Gastroesophageal sphincter (tissue), 4 donors: ENCODE data around the gene RINL. TPM values are rescaled to one million over a fixed set of nuclear protein-coding genes. Genes with fewer than 3 reads are reported as not detected.

Source experiments
- ATAC-seq: fragments of 150-250 bp; one replicate; pipeline ENCODE4 v1.9.1; 2016; ENCODE audit warnings: mild to moderate bottlenecking, moderate library complexity
- H3K27ac ChIP-seq, 4 donors: fragments of 200-600 bp; sonication (generic) in 3 of 4; 1 replicate in 3 of 4; 2 replicates in 1 of 4; pipeline ENCODE4 v1.5.1; 2016 to 2019
- H3K27me3 ChIP-seq: fragments of 200-600 bp; sonication (generic); one replicate; pipeline ENCODE4 v1.5.1; 2019
- H3K36me3 ChIP-seq, 2 donors: fragments of 200-600 bp; sonication (generic); one replicate each; pipeline ENCODE4 v1.5.1; 2019; ENCODE audit warnings: control low read depth in 1 of 2
- H3K4me1 ChIP-seq, 3 donors: fragments of 200-600 bp; sonication (generic); 1 replicate in 2 of 3; 2 replicates in 1 of 3; pipeline ENCODE4 v1.5.1; 2016 to 2019; ENCODE audit warnings: control low read depth in 2 of 3
- H3K4me3 ChIP-seq, 2 donors: fragments of 200-600 bp; sonication (generic); one replicate each; pipeline ENCODE4 v1.5.1; 2019; ENCODE audit warnings: mild to moderate bottlenecking in 1 of 2, moderate library complexity in 1 of 2
- H3K9me3 ChIP-seq, 3 donors: fragments of 200-600 bp; sonication (generic); one replicate each; pipeline ENCODE4 v1.5.1; 2017 to 2019; ENCODE audit warnings: control low read depth in 2 of 3
- CTCF ChIP-seq, 4 experiments: fragments of 200-600 bp in 2 of 4; fragments of 450-650 bp in 2 of 4; sonication (generic) in 1 of 4; IDR thresholded peaks; one replicate each; pipeline ENCODE4 v1.5.1; 2017 to 2019; ENCODE audit warnings: antibody characterized with exemption in 4 of 4, mild to moderate bottlenecking in 2 of 4, moderate library complexity in 2 of 4
- POLR2A ChIP-seq, 2 donors: fragments of 450-650 bp; IDR thresholded peaks; one replicate each; pipeline ENCODE4 v1.6.1; 2017; ENCODE audit warnings: antibody characterized with exemption in 2 of 2, mild to moderate bottlenecking in 2 of 2, moderate library complexity in 1 of 2
- POLR2AphosphoS5 ChIP-seq: sonication (generic); formaldehyde crosslinking; IDR thresholded peaks from one replicate; pipeline ENCODE4 v1.6.1; 2017; ENCODE audit warnings: antibody characterized with exemption
- WGBS, 2 donors: methylation state at CpG; one replicate each; pipeline ENCODE4 v1.1.5; 2018; ENCODE audit warnings: low coverage in 1 of 2; 5-methylcytosine and 5-hydroxymethylcytosine counted together
- total RNA-seq, 4 donors: library from RNA; depleted of rRNA; stranded (reverse); fragments of >200 nt; gene quantifications; one replicate each; pipeline ENCODE4 v1.1.0, GENCODE V29; 2016

RINL gene
- total RNA-seq, 4 donors from 2014 or later: 1.2 to 8.2 (median 4.1) TPM

GRCh38 chr19:38819231-38819920, 58.7 kb downstream of the RINL start:
- Histone ChIP-seq H3K4me1 (peaks cover 0 to 5% (median 0%) of the 10 kb centered on the region in 3 donors), H3K4me3 (no peak overlapping the region), H3K27me3 (no peaks in the 10 kb centered on the region), H3K9me3 (no peaks in the 10 kb centered on the region), H3K27ac (no peak overlapping the region), H3K36me3 (peaks cover 0 to 88% of the 10 kb centered on the region in 2 donors)
- WGBS, 2 donors: 81 to 89% methylated on average over 7 to 11 of the region's 13 CpGs
- no peak for ATAC-seq
- TF ChIP-seq POLR2A (IDR thresholded peaks at IDR 0.05) (no peak), CTCF (IDR thresholded peaks at IDR 0.05) (no peak), POLR2AphosphoS5 (no peak)

Other genes with a start within 250 kb of the RINL start
- 100 to 1,000 TPM; 337 to 938 (median 507) TPM for gene ACTN4, start 230.6 kb downstream of the RINL start, total RNA-seq
- 1 to 10 TPM in 2 of 4 donors, under 1 TPM in 1, not detected in 1; 0.93 to 2.2 (median 1.1) TPM for gene CAPN12, start 133.8 kb downstream of the RINL start, total RNA-seq
- 10 to 100 TPM in 1 of 4 donors, not detected in 3; 25.8 TPM for gene LGALS7, start 104.8 kb downstream of the RINL start, total RNA-seq
- gene LGALS7B, start 89.1 kb downstream of the RINL start, total RNA-seq: 10 to 100 TPM in 1 of 4 donors, 1 to 10 TPM in 2, not detected in 1; 2.1 to 58.4 (median 9.8) TPM
- 1 to 10 TPM in 2 of 4 donors, under 1 TPM in 1, not detected in 1; 0.27 to 1.6 (median 1.1) TPM for gene LGALS4, start 65.3 kb downstream of the RINL start, total RNA-seq
- 100 to 1,000 TPM in 2 of 4 donors, 10 to 100 TPM in 2; 88.3 to 162 (median 110) TPM for gene ECH1, start 46.5 kb downstream of the RINL start, total RNA-seq
- gene HNRNPL, start 28.3 kb downstream of the RINL start, total RNA-seq: 100 to 1,000 TPM; 173 to 180 (median 174) TPM
- gene SIRT2, start 21.3 kb upstream of the RINL start, total RNA-seq: 100 to 1,000 TPM in 1 of 4 donors, 10 to 100 TPM in 3; 73.9 to 106 (median 80.5) TPM
- gene NFKBIB, start 21.7 kb upstream of the RINL start, total RNA-seq: 10 to 100 TPM; 18.5 to 37.6 (median 26.8) TPM
- 1 to 10 TPM in 1 of 4 donors, under 1 TPM in 1, not detected in 2; 0.94 to 1.4 TPM for gene CCER2, start 33.9 kb upstream of the RINL start, total RNA-seq
- gene SARS2, start 52.5 kb upstream of the RINL start, total RNA-seq: 10 to 100 TPM in 3 of 4 donors, 1 to 10 TPM in 1; 9.9 to 13.7 (median 11.9) TPM
- 10 to 100 TPM; 19.8 to 25.3 (median 23.0) TPM for gene MRPS12, start 52.7 kb upstream of the RINL start, total RNA-seq
- 10 to 100 TPM; 21.5 to 31.3 (median 27.8) TPM for gene FBXO17, start 97.5 kb upstream of the RINL start, total RNA-seq
- 1 to 10 TPM; 3.0 to 9.7 (median 3.8) TPM for gene FBXO27, start 154.3 kb upstream of the RINL start, total RNA-seq
- under 1 TPM in 1 of 4 donors, not detected in 3; 0.08 TPM for gene ACP7, start 206.1 kb upstream of the RINL start, total RNA-seq
- gene PAK4, start 247.5 kb upstream of the RINL start, total RNA-seq: 10 to 100 TPM in 1 of 4 donors, 1 to 10 TPM in 3; 6.1 to 16.3 (median 7.5) TPM